ENCODE results near the gene SPATS1.

DNA sequence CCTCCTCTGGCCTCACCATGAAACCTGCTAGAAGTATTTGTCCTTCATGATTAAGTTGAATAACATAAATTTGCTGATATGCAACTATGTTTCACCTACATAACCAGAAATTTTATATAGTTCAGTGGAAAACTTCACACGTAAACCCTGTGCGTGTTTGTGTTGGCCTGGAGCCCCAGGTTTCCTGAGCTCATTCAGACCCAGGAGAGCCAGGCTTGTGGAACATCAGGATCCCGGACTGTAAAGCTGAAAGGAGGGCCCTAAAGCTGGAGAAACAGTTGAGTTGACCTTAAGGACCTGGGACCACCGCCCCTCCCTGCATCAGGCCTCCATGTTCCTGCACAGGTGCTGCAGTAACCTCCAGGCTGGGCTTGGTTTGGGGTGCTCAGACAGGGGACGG lies 3.1 kb upstream of the SPATS1 start:
- TF ChIP-seq EZH2phosphoT487 (IDR thresholded peaks at IDR 0.05; ENCODE audit: borderline replicate concordance): no peak
- TF ChIP-seq, protein P1, sequence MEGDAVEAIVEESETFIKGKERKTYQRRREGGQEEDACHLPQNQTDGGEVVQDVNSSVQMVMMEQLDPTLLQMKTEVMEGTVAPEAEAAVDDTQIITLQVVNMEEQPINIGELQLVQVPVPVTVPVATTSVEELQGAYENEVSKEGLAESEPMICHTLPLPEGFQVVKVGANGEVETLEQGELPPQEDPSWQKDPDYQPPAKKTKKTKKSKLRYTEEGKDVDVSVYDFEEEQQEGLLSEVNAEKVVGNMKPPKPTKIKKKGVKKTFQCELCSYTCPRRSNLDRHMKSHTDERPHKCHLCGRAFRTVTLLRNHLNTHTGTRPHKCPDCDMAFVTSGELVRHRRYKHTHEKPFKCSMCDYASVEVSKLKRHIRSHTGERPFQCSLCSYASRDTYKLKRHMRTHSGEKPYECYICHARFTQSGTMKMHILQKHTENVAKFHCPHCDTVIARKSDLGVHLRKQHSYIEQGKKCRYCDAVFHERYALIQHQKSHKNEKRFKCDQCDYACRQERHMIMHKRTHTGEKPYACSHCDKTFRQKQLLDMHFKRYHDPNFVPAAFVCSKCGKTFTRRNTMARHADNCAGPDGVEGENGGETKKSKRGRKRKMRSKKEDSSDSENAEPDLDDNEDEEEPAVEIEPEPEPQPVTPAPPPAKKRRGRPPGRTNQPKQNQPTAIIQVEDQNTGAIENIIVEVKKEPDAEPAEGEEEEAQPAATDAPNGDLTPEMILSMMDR (conservative IDR thresholded peaks at IDR 0.05; ENCODE audit: low read length): no peak

Measured in Loucy (cell line).